ENCODE results near the gene MYO1E. TPM values are rescaled to one million over a fixed set of nuclear protein-coding genes. Genes with fewer than 3 reads are reported as not detected.

Gene MYO1E
- total and polyA plus RNA-seq, 2 of the 4 experiments (the other 2 are of a cell fraction): 13.4 to 37.3 TPM

DNA sequence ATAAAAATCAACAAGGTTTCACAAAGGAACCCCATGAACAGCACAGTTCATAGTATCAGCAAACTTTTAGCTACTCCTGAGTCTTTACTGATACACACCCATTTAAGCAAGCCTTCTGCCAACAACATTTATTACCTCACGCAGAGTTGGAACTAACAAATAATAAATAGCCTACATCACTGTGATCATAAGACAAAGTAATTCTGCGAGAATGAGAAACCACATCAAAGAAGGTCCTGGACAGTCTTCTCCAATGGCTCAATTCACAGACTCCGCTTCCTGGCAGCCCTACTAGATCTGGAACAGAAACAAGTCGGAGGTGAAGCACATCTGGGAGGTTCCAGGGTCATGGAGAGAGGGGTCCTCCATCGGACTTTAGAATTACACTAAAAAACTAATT lies 129.0 kb downstream of the MYO1E start:
- Histone ChIP-seq H2AK5ac (ENCODE audit: low read depth, low read length) (no peak overlapping the region), H3K56ac (ENCODE audit: extremely low read depth, insufficient read depth, low read length) (no peak overlapping the region), H3K9me1 (ENCODE audit: insufficient read depth, low read length) (0 out of 2 replicates have a peak, but pooled peaks cover 2% of the 10 kb centered on the region), H3K14ac (replicated peaks; ENCODE audit: low read depth, low read length) (no peak overlapping the region), H2BK15ac (ENCODE audit: low read depth, low read length) (no peak overlapping the region), H4K8ac (ENCODE audit: low read depth in 2 of 2, low read length in 2 of 2) (no peak overlapping the region), H3K18ac (ENCODE audit: low read depth, low read length) (no peak overlapping the region), H3K27ac (ENCODE audit: insufficient read depth, low read length) (no peak overlapping the region), H3K79me1 (ENCODE audit: low read depth in 1 of 2, low read length in 2 of 2) (peaks cover 27 to 28% of the 10 kb centered on the region in 2 experiments), H2BK120ac (ENCODE audit: low read depth, low read length) (no peak overlapping the region), H3K4me3 (ENCODE audit: insufficient read depth, low read depth, low read length) (no peak overlapping the region), H4K20me1 (ENCODE audit: insufficient read depth, low read length) (no peaks in the 10 kb centered on the region), H2BK5ac (ENCODE audit: low read depth, low read length, poor library complexity, severe bottlenecking) (no peak overlapping the region), H3K27me3 (ENCODE audit: control insufficient read depth, insufficient read depth, low read length) (no peaks in the 10 kb centered on the region), H3K9ac (ENCODE audit: low read depth, low read length) (no peak overlapping the region), H3K4me2 (ENCODE audit: low read depth, low read length) (no peak overlapping the region), H4K5ac (ENCODE audit: low read depth, low read length) (no peak overlapping the region), H4K91ac (ENCODE audit: insufficient read depth, low read depth, low read length) (no peak overlapping the region), H2AFZ (replicated peaks; ENCODE audit: low read length, poor library complexity) (no peak overlapping the region), H3K23ac (ENCODE audit: low read depth, low read length) (no peak overlapping the region), H2BK20ac (ENCODE audit: low read depth, low read length) (no peak overlapping the region), H3K9me3 (ENCODE audit: control insufficient read depth, insufficient read depth, low read length) (no peaks in the 10 kb centered on the region), H3K4ac (ENCODE audit: low read depth, low read length) (no peak overlapping the region), H3K4me1 (ENCODE audit: control insufficient read depth, insufficient read depth, low read length) (no peaks in the 10 kb centered on the region), H2AK9ac (replicated peaks; ENCODE audit: low read depth, low read length, poor library complexity) (no peak overlapping the region), H3K36me3 (ENCODE audit: control insufficient read depth, insufficient read depth, low read length) (no peaks in the 10 kb centered on the region; the same call in 1 of the 2 replicates)
- TF ChIP-seq CEBPB (IDR thresholded peaks at IDR 0.05; ENCODE audit: low read depth, low read length) (no peak), RFX5 (IDR thresholded peaks at IDR 0.05; ENCODE audit: low read depth, low read length) (no peak), RCOR1 (IDR thresholded peaks at IDR 0.05; ENCODE audit: insufficient replicate concordance, low read length) (no peak), POLR2A (IDR thresholded peaks at IDR 0.05; ENCODE audit: low read depth, low read length) (no peak), MAZ (IDR thresholded peaks at IDR 0.05; ENCODE audit: borderline replicate concordance, low read depth, low read length) (no peak), NFE2L2 (IDR thresholded peaks at IDR 0.05; ENCODE audit: low read depth, low read length) (no peak), RAD21 (IDR thresholded peaks at IDR 0.05; ENCODE audit: low read length) (no peak), MXI1 (IDR thresholded peaks at IDR 0.05; ENCODE audit: borderline replicate concordance, low read depth, low read length) (no peak)
- TF ChIP-seq, protein P1, sequence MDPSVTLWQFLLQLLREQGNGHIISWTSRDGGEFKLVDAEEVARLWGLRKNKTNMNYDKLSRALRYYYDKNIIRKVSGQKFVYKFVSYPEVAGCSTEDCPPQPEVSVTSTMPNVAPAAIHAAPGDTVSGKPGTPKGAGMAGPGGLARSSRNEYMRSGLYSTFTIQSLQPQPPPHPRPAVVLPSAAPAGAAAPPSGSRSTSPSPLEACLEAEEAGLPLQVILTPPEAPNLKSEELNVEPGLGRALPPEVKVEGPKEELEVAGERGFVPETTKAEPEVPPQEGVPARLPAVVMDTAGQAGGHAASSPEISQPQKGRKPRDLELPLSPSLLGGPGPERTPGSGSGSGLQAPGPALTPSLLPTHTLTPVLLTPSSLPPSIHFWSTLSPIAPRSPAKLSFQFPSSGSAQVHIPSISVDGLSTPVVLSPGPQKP (IDR thresholded peaks at IDR 0.05; ENCODE audit: borderline replicate concordance, low read depth, low read length): no peak
- TF ChIP-seq, protein P2, sequence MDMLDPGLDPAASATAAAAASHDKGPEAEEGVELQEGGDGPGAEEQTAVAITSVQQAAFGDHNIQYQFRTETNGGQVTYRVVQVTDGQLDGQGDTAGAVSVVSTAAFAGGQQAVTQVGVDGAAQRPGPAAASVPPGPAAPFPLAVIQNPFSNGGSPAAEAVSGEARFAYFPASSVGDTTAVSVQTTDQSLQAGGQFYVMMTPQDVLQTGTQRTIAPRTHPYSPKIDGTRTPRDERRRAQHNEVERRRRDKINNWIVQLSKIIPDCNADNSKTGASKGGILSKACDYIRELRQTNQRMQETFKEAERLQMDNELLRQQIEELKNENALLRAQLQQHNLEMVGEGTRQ (IDR thresholded peaks at IDR 0.05; ENCODE audit: low read depth, low read length): no peak
- TF ChIP-seq, protein P3, sequence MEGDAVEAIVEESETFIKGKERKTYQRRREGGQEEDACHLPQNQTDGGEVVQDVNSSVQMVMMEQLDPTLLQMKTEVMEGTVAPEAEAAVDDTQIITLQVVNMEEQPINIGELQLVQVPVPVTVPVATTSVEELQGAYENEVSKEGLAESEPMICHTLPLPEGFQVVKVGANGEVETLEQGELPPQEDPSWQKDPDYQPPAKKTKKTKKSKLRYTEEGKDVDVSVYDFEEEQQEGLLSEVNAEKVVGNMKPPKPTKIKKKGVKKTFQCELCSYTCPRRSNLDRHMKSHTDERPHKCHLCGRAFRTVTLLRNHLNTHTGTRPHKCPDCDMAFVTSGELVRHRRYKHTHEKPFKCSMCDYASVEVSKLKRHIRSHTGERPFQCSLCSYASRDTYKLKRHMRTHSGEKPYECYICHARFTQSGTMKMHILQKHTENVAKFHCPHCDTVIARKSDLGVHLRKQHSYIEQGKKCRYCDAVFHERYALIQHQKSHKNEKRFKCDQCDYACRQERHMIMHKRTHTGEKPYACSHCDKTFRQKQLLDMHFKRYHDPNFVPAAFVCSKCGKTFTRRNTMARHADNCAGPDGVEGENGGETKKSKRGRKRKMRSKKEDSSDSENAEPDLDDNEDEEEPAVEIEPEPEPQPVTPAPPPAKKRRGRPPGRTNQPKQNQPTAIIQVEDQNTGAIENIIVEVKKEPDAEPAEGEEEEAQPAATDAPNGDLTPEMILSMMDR (conservative IDR thresholded peaks at IDR 0.05; ENCODE audit: low read depth, low read length): no peak
- in situ Hi-C loops (cut with MboI; ENCODE audit: low sequenced_read_pairs) (loop anchor here (10.0 kb wide), 1 partner anchor 251 kb away; no protein-coding TSS in a partner anchor), dilution Hi-C loops (cut with HindIII; ENCODE audit: low sequenced_read_pairs, unreplicated experiment) (no loop called here), intact Hi-C loops (cut with micrococcal nuclease) (no loop called here)
- no CpG with 5 or more reads among the region's 5 CpGs for WGBS, 2 experiments (ENCODE audit: extremely low coverage in 2 of 2, insufficient read length in 1 of 2)
- no peak for DNase-seq
- ChIA-PET CTCF (interaction anchor here (0.7 kb wide), 1 partner anchor 46 kb away, joined by 3 read pairs; no protein-coding TSS in a partner anchor), POLR2A (ENCODE audit: unreplicated experiment) (no interaction called here)
- no TSS peak for BruUV-seq (replicated peaks)
- no peak for ATAC-seq (ENCODE audit: low read depth)

All from IMR-90 (cell line).